Muscle layer of colon (tissue), 2 donors: Measurements from ENCODE around the gene SHISAL2A.

ENCODE experiments used
- H3K27ac ChIP-seq: one replicate; pipeline ENCODE4 v1.7.0; 2013; ENCODE audit warnings: low read depth, mild to moderate bottlenecking, low read length, moderate library complexity
- H3K27me3 ChIP-seq, 2 donors: one replicate each; pipeline ENCODE4 v1.7.0; 2013; ENCODE audit warnings: low read length in 2 of 2, mild to moderate bottlenecking in 2 of 2; ENCODE audit not compliant: insufficient read depth in 2 of 2, control insufficient read depth in 1 of 2
- H3K36me3 ChIP-seq: one replicate; pipeline ENCODE4 v1.7.0; 2013; ENCODE audit warnings: mild to moderate bottlenecking, low read length; ENCODE audit not compliant: insufficient read depth
- H3K4me1 ChIP-seq: one replicate; pipeline ENCODE4 v1.7.0; 2013; ENCODE audit warnings: mild to moderate bottlenecking, low read length; ENCODE audit not compliant: insufficient read depth
- H3K4me3 ChIP-seq, 2 donors: one replicate each; pipeline ENCODE4 v1.7.0; 2013; ENCODE audit warnings: low read length in 2 of 2, low read depth in 1 of 2, mild to moderate bottlenecking in 1 of 2, moderate library complexity in 1 of 2
- H3K9ac ChIP-seq: one replicate; pipeline ENCODE4 v1.7.0; 2013; ENCODE audit warnings: low read length
- H3K9me3 ChIP-seq: one replicate; pipeline ENCODE4 v1.7.0; 2013; ENCODE audit warnings: mild to moderate bottlenecking, low read length
- donor health status: abdominal sarcoma.
- donor health status: Adenocarcinoma of cecum.

Gene SHISAL2A

DNA sequence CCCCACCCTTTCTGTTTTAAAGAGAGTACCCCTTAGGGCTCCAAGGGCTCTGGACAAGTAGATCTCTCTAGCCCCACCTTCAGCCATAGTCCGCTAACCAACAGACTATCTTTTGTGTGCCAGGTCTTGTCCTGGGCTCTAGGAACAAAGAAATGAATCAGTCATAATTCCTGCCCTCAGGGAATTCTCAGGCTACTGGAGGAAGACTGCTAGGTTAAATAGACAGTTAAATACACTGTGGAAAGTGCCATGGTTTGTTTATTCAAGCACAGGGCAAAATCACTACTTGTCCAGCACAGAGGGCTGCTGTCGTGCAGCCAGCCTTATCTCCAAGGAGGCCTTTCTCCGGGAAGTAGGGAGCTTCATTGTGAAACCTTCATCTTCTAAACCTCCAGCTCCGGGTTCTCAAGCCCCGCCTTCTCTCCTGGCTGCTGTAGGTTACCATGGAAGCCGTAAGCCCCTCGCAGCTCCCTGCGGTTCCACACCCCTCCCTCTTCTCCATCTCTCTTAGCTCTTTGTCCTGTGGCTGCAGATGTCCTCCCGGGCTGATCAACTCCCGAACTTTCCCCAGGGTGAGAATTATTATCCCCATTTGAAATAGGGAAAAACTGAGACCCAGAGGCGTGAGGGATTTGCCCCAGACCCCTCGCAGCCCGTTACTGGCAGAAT, 29.8 kb downstream of the SHISAL2A start:
- no peak overlapping the region for H3K4me3 ChIP-seq
- H3K4me1 ChIP-seq, result peaks cover 4% of the 10 kb centered on the region
- no peak overlapping the region for H3K9ac ChIP-seq
- no peaks in the 10 kb centered on the region for H3K9me3 ChIP-seq
- H3K36me3 ChIP-seq, result no peaks in the 10 kb centered on the region
- H3K27ac ChIP-seq, result no peak overlapping the region
- H3K27me3 ChIP-seq, result no peaks in the 10 kb centered on the region

DNA sequence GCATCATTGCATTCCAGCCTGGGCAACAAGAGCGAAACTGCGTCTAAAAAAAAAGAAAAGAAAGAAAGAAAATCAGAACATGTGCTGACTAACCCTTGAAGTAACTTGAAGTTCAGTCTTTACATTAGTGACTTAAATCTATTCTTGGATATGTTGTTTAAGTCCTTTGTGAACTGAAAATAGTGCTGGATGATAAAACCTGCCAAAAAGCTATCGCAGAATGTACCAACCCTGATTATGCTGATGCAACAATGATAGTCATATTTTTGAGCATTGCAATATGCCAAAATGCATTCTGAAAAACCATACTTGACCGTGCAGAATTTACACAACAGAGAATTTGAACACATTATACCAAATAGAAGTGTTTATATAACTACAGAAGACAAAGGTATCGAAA, 30.7 kb downstream of the SHISAL2A start:
- H3K36me3 ChIP-seq, result no peaks in the 10 kb centered on the region
- no peak overlapping the region for H3K4me3 ChIP-seq
- H3K9me3 ChIP-seq, result no peaks in the 10 kb centered on the region
- H3K27ac ChIP-seq, result no peak overlapping the region
- H3K9ac ChIP-seq, result no peak overlapping the region
- H3K27me3 ChIP-seq, result no peaks in the 10 kb centered on the region
- peaks cover 4% of the 10 kb centered on the region for H3K4me1 ChIP-seq

DNA sequence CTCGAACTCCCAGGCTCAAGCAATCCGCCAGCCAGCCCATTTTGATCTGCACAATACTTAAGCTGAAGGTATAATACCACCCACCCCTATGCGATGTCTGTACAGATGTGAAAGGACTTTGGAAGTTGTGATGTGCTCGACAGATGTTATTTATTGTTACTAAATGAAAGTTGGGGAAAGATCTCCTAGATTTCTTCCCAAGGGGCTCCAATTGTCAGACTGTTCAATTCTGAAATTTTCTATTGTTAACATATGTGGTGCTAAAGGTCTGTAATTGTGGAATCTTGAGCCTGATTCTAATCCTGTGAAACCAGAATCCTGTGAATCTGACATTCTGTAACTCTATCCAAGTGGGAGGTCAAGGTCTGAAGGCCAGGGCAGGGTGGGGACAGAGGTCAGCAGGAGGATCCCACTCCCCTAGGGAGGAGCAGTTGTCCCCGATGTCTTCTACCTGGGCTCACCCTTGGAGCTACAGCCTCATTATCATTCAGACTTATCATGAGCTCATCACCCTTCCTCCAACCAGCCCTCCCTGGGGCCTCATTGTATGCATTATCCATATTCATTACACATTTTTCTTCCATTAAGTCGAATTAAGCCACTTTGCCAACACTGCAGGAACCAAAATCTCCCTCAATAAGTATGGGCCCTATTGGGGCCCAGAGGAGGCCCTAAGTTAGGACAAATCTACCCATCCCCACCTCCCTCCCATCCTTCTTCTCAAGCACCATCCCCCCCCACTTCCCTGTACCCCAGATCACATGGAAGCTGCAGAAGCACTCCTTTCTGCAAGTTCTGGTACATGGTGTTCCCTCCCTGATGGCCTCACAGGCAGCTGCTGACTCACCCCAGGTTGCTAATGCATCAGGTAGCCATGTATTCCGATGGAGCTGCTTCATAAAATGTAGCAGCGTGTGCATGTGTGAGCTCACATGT, 32.3 kb downstream of the SHISAL2A start:
- H3K36me3 ChIP-seq, result no peaks in the 10 kb centered on the region
- no peaks in the 10 kb centered on the region for H3K27me3 ChIP-seq
- no peak overlapping the region for H3K4me3 ChIP-seq
- no peaks in the 10 kb centered on the region for H3K9me3 ChIP-seq
- H3K4me1 ChIP-seq, result peaks cover 4% of the 10 kb centered on the region
- no peak overlapping the region for H3K27ac ChIP-seq
- no peak overlapping the region for H3K9ac ChIP-seq

DNA sequence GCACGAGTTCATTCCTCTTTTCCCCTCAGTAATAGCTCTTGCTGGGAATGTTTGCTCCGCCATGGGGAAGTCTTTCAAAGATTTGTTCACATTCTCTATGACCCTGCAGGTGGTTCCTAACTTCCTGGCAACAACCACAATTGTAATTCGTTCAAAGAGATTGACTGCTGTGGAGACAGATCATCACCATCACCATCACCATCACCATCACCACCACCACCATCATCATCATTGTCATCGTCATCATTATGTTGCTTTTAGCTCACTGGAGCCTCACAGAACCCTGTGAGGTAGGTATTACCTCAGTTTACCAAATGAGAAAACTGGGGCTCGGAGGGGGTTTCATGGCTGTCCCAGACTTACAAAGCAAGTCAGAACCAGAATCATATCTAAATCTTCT, 34.3 kb downstream of the SHISAL2A start:
- no peaks in the 10 kb centered on the region for H3K27me3 ChIP-seq
- no peaks in the 10 kb centered on the region for H3K36me3 ChIP-seq
- no peak overlapping the region for H3K27ac ChIP-seq
- H3K9me3 ChIP-seq, result no peaks in the 10 kb centered on the region
- H3K9ac ChIP-seq, result no peak overlapping the region
- no peak overlapping the region for H3K4me3 ChIP-seq
- peaks cover 4% of the 10 kb centered on the region for H3K4me1 ChIP-seq

DNA sequence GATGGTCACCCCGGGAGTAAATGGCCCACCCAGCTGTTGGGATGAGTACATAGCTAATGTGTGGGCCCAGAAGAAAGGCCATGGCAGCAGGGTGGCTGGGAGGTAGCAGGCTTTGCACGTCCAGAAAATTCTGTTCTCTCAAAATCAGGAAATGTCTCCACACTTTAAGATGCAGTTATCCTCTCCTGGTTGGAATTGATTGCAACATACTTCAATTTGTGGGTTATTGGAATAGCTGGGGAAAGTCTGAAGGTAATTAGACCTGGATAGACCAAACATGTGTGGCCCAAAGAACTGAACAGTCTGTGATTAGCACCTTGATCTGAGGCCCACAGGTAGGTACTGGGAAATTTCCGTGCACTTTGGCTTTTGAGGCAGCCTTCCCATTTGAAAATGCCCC, 35.0 kb downstream of the SHISAL2A start:
- Histone ChIP-seq H3K27me3 (no peaks in the 10 kb centered on the region), H3K27ac (no peak overlapping the region), H3K9me3 (no peaks in the 10 kb centered on the region), H3K4me3 (no peak overlapping the region), H3K9ac (no peak overlapping the region), H3K36me3 (no peaks in the 10 kb centered on the region), H3K4me1 (peaks cover 2% of the 10 kb centered on the region)

DNA sequence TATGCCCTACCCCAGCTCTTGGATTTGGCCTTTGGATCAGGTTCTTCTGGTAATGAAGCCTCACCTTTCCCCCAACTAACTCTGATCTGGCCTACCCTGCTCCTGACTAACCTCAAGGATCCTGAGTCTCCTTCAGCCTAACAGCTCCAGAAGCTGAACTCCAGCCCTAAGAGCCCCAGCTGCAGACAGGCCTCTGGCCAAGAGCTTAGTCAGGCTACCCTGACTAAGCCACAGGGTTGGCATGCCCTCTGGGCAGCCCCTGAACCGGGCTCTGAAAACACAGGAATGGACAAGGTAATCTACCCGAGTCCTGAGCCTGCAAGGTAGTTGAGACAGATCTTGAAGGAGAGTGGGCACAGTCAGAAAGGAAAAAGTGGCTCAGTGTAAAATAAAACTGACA, 35.7 kb downstream of the SHISAL2A start:
- Histone ChIP-seq H3K9me3 (no peaks in the 10 kb centered on the region), H3K36me3 (no peaks in the 10 kb centered on the region), H3K4me1 (no peaks in the 10 kb centered on the region), H3K27ac (no peak overlapping the region), H3K4me3 (no peak overlapping the region), H3K9ac (no peak overlapping the region), H3K27me3 (no peaks in the 10 kb centered on the region)

DNA sequence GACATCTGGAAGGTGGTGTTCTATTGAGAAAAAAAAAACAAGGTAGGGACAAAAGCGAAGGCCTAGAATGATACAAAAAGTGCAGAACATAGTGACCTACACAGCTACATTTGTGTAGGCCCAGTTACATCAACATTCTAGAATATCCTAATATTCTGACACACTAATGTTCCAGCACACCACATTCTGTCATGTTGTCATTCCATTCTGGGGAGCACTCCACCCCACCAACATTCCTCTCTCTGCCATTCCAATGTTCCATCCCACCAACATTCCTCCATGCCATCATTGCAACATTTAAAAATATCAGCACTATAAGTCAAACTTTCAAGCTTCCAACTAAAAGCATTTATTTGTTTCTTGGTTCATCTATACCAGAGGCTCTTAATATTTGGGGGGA, 36.7 kb downstream of the SHISAL2A start:
- no peaks in the 10 kb centered on the region for H3K36me3 ChIP-seq
- no peak overlapping the region for H3K4me3 ChIP-seq
- no peaks in the 10 kb centered on the region for H3K9me3 ChIP-seq
- no peaks in the 10 kb centered on the region for H3K4me1 ChIP-seq
- H3K27me3 ChIP-seq, result no peaks in the 10 kb centered on the region
- no peak overlapping the region for H3K9ac ChIP-seq
- no peak overlapping the region for H3K27ac ChIP-seq

DNA sequence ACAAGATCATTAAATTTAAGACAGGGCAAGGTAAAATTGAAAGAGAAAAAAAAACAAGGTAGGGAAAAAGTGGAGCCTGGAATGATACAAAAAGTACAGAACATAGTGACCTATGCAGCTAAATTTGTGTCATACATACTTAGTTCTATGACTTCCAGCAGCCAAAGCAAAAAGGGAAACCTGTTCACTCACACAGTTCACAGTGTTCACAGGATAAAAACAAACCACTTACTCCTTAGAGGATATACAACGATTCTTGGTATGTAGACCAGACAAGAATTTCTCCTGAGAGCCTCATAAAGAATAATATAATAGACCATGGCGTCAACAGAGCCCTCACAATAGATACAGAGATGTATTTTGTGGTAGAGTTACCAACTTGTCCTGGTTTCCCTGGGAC, 37.6 kb downstream of the SHISAL2A start:
- no peak overlapping the region for H3K4me3 ChIP-seq
- H3K4me1 ChIP-seq, result no peaks in the 10 kb centered on the region
- H3K9me3 ChIP-seq, result no peaks in the 10 kb centered on the region
- H3K27ac ChIP-seq, result no peak overlapping the region
- no peak overlapping the region for H3K9ac ChIP-seq
- H3K36me3 ChIP-seq, result no peaks in the 10 kb centered on the region
- H3K27me3 ChIP-seq, result no peaks in the 10 kb centered on the region

DNA sequence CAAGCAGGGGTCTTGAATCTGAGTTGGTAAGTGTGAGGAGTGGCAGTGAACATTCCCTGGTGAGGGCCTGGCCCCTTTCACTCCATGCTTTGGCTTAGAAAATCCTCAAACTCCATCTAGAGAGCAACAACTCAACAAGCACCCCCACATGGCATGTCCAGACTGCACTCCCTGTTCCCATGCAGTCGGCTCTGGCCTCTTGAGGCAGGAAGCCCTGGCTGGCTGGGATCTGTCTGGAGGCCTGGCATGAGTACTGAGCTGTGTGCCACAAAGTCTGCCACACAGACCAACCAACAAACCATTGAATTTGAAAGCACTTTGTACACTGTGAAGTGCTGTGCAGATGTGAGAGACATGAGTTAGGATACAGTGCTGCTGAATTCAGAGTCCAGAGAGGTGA, 40.0 kb downstream of the SHISAL2A start:
- H3K36me3 ChIP-seq, result no peaks in the 10 kb centered on the region

DNA sequence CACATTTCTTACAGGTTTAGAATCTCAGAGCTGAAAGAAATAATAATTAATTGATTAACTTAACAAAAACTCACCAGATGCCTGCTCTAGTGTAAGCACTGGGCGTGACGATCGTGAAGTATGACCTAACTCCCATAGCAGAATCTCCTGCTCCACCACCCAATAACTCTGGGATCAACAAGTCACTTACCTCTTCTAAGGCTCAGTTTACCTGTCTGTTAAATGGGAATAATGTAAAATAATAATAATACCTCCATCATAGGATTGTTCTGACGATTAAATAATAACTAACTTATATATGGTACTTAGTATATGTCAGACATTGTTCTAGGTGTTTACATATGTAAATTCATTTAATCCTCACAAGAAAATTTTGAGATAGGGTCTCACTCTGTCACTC, 40.5 kb downstream of the SHISAL2A start:
- no peaks in the 10 kb centered on the region for H3K27me3 ChIP-seq
- H3K36me3 ChIP-seq, result no peaks in the 10 kb centered on the region
- H3K27ac ChIP-seq, result no peak overlapping the region
- no peak overlapping the region for H3K9ac ChIP-seq
- H3K4me1 ChIP-seq, result no peaks in the 10 kb centered on the region
- H3K9me3 ChIP-seq, result no peaks in the 10 kb centered on the region
- no peak overlapping the region for H3K4me3 ChIP-seq

More for the DNA sequence above, 40.0 kb downstream of the SHISAL2A start:
- no peak overlapping the region for H3K27ac ChIP-seq
- H3K9me3 ChIP-seq, result no peaks in the 10 kb centered on the region
- no peaks in the 10 kb centered on the region for H3K4me1 ChIP-seq
- H3K9ac ChIP-seq, result no peak overlapping the region
- H3K4me3 ChIP-seq, result no peak overlapping the region
- no peaks in the 10 kb centered on the region for H3K27me3 ChIP-seq

DNA sequence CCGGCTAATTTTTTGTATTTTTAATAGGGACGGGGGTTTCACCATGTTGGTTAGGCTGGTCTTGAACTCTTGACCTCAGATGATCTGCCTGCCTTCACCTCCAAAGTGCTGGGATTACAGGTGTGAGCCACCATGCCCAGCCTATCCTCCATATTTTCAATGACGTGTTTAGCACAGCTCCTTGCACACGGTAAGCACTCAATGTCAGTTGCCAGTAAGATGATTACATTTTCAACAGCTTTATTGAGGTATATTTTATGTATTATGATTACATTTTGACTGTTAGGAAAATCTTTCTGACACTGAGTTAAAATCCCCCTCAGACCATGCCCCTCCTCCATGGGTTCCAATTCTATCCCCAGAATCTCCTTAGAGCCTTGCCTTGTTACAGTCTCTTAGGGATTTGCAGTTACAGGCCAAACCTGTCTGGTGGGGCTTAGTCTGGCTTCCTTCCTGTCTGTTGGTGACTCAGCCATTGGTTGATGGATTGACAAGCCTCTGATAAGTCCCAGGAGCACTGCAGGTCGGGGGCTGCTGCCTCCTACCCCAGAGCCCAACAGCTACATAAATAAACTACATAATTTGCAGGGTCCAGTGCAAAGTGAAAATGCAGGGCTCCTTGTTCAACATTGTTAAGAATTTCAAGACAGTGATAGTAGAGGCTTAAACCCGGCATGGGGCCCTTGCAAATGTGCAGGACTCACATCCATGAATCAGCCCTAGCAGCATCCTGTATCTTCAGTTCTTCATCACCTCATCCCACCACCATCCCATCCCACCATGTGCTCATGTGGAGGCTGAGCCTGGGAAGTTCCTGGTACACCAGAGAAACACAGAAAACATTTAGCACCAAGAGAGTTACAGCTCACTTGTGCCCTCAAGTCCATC, 41.8 kb downstream of the SHISAL2A start:
- no peak overlapping the region for H3K4me3 ChIP-seq
- no peak overlapping the region for H3K9ac ChIP-seq
- H3K9me3 ChIP-seq, result no peaks in the 10 kb centered on the region
- H3K4me1 ChIP-seq, result no peaks in the 10 kb centered on the region
- H3K27ac ChIP-seq, result no peak overlapping the region
- H3K27me3 ChIP-seq, result no peaks in the 10 kb centered on the region
- no peaks in the 10 kb centered on the region for H3K36me3 ChIP-seq
